ENCODE measurements around the gene ZNF532.

- TF ChIP-seq MTF2 (CRISPR knock-in tag; IDR thresholded peaks at IDR 0.05; ENCODE audit: borderline replicate concordance) (no peak), U2AF2 (IDR thresholded peaks at IDR 0.05; ENCODE audit: low read depth, low read length) (no peak), ZBTB42 (CRISPR knock-in tag; IDR thresholded peaks at IDR 0.05) (no peak), ZNF639 (CRISPR knock-in tag; conservative IDR thresholded peaks at IDR 0.05) (no peak), EP300 (IDR thresholded peaks at IDR 0.05; ENCODE audit: low read depth in 2 of 2, low read length in 2 of 2) (no peak), EP300 (CRISPR knock-in tag; IDR thresholded peaks at IDR 0.05; ENCODE audit: borderline replicate concordance) (no peak), POLR2AphosphoS5 (IDR thresholded peaks at IDR 0.05; ENCODE audit: low read depth, low read length) (no peak), RXRA (CRISPR knock-in tag; IDR thresholded peaks at IDR 0.05) (no peak)
Measured at GRCh38 chr18:58886864-58887612, 22.4 kb downstream of the ZNF532 start.
